HG03108 (cell line): ENCODE results near the gene SORCS2.
"Not testable (repeated sequence)": the region's sequence is repeated elsewhere in the genome, so short reads cannot be mapped to it uniquely, and the experiment has no call there.

Experiments
- ATAC-seq: cut with Tn5 transposase; IDR thresholded peaks from one replicate; pipeline ENCODE4 v1.9.1; 2021; ENCODE audit warnings: moderate library complexity; ENCODE audit not compliant: unreplicated experiment

SORCS2 gene

GRCh38 chr4:7433376-7434140 lies 241.2 kb downstream of the SORCS2 start:
- ATAC-seq, result no peak

- ATAC-seq, result no peak
These were observed 241.9 kb downstream of the SORCS2 start for GRCh38 chr4:7434141-7434765.

- ATAC-seq, result no peak
These were observed 242.4 kb downstream of the SORCS2 start, which contains the start of gene PSAPL1 for GRCh38 chr4:7434766-7435150. Gene PSAPL1, minus strand, starts transcription at chr4:7434930. Its CDS starts 51 bp downstream, at chr4:7434879.

GRCh38 chr4:7435471-7436061 lies 243.2 kb downstream of the SORCS2 start:
- no peak for ATAC-seq

GRCh38 chr4:7436256-7436655 lies 243.9 kb downstream of the SORCS2 start:
- ATAC-seq, result no peak

- ATAC-seq, result no peak
These were observed 247.4 kb downstream of the SORCS2 start for GRCh38 chr4:7439699-7440098.

GRCh38 chr4:7441201-7441600 lies 248.9 kb downstream of the SORCS2 start:
- no peak for ATAC-seq

GRCh38 chr4:7442574-7443162 lies 250.3 kb downstream of the SORCS2 start:
- no peak for ATAC-seq

- ATAC-seq, result no peak
These were observed 252.0 kb downstream of the SORCS2 start for GRCh38 chr4:7444314-7444713.

GRCh38 chr4:7444731-7445130 lies 252.4 kb downstream of the SORCS2 start:
- no peak for ATAC-seq

- no peak for ATAC-seq
These were observed 254.9 kb downstream of the SORCS2 start for GRCh38 chr4:7447236-7447635.

GRCh38 chr4:7448036-7448435 lies 255.7 kb downstream of the SORCS2 start:
- no peak for ATAC-seq

GRCh38 chr4:7450775-7451433 lies 258.6 kb downstream of the SORCS2 start:
- ATAC-seq, result no peak

GRCh38 chr4:7451434-7451789 lies 259.1 kb downstream of the SORCS2 start:
- no peak for ATAC-seq

- no peak for ATAC-seq
These were observed 259.5 kb downstream of the SORCS2 start for GRCh38 chr4:7451800-7452199.

GRCh38 chr4:7452802-7453201 lies 260.5 kb downstream of the SORCS2 start:
- ATAC-seq, result not testable (repeated sequence)

- no peak for ATAC-seq
These were observed 265.1 kb downstream of the SORCS2 start for GRCh38 chr4:7457201-7458065.

- ATAC-seq, result no peak
These were observed 265.7 kb downstream of the SORCS2 start for GRCh38 chr4:7458066-7458425.

- ATAC-seq, result no peak
These were observed 266.1 kb downstream of the SORCS2 start for GRCh38 chr4:7458477-7458876.

- no peak for ATAC-seq
These were observed 267.1 kb downstream of the SORCS2 start for GRCh38 chr4:7459471-7459870.
